ENCODE data around the gene CTDSPL. TPM values are rescaled to one million over a fixed set of nuclear protein-coding genes. Genes with fewer than 3 reads are reported as not detected.
A peak's percentile ranks its signal among the peaks of the same experiment; 100 is the strongest.

The CTDSPL gene
- total and polyA plus RNA-seq, 2 of the 13 experiments (the other 11 are each of a cell fraction or from before 2014, with no cell fraction given) = 26.1 to 142 TPM

- no peak for TF ChIP-seq NRL (CRISPR knock-in tag; IDR thresholded peaks at IDR 0.05; ENCODE audit: borderline replicate concordance)
- TF ChIP-seq HCFC1 (IDR thresholded peaks at IDR 0.05; ENCODE audit: low read depth, low read length) = no peak
- TF ChIP-seq YEATS2 (CRISPR knock-in tag; IDR thresholded peaks at IDR 0.05; ENCODE audit: borderline replicate concordance) = no peak
- no peak for TF ChIP-seq CBX5 (CRISPR knock-in tag; IDR thresholded peaks at IDR 0.05; ENCODE audit: borderline replicate concordance)
- TF ChIP-seq SOX6 (IDR thresholded peaks at IDR 0.05) = no peak
- peak; percentile 81 for TF ChIP-seq SOX6 (CRISPR knock-in tag; IDR thresholded peaks at IDR 0.05)
- TF ChIP-seq MXI1 (IDR thresholded peaks at IDR 0.05; ENCODE audit: borderline replicate concordance, low read depth, low read length) = no peak
- TF ChIP-seq CBX2 (IDR thresholded peaks at IDR 0.05; ENCODE audit: low read depth, low read length) = no peak
- no peak for TF ChIP-seq CBX2 (CRISPR knock-in tag; IDR thresholded peaks at IDR 0.05; ENCODE audit: low read depth)
- TF ChIP-seq STAT5B (CRISPR knock-in tag; IDR thresholded peaks at IDR 0.05) = no peak
- TF ChIP-seq BCL6 (CRISPR knock-in tag; IDR thresholded peaks at IDR 0.05) = 0 out of 2 replicates have a peak, but pooled peaks have one; percentile 19
- no peak for TF ChIP-seq HOXD1 (CRISPR knock-in tag; IDR thresholded peaks at IDR 0.05)
- TF ChIP-seq SNAI1 (CRISPR knock-in tag; IDR thresholded peaks at IDR 0.05; ENCODE audit: borderline replicate concordance) = 0 out of 2 replicates have a peak, but pooled peaks have one; percentile 2
- no peak for TF ChIP-seq AGO1 (IDR thresholded peaks at IDR 0.05; ENCODE audit: low read depth, low read length, poor library complexity, severe bottlenecking)
- TF ChIP-seq ZFAT (CRISPR knock-in tag; conservative IDR thresholded peaks at IDR 0.05) = no peak
- TF ChIP-seq HOXA3 (CRISPR knock-in tag; IDR thresholded peaks at IDR 0.05) = no peak
- TF ChIP-seq AHDC1 (CRISPR knock-in tag; IDR thresholded peaks at IDR 0.05; ENCODE audit: borderline replicate concordance) = no peak
- TF ChIP-seq ZNF264 (CRISPR knock-in tag; IDR thresholded peaks at IDR 0.05) = no peak
- TF ChIP-seq ZBTB2 (CRISPR knock-in tag; IDR thresholded peaks at IDR 0.05; ENCODE audit: low read depth) = no peak
- no peak for TF ChIP-seq ZNF367 (CRISPR knock-in tag; IDR thresholded peaks at IDR 0.05; ENCODE audit: borderline replicate concordance)
- no peak for TF ChIP-seq ZNF276 (CRISPR knock-in tag; IDR thresholded peaks at IDR 0.05; ENCODE audit: low read depth)
- TF ChIP-seq ZNF629 (CRISPR knock-in tag; conservative IDR thresholded peaks at IDR 0.05) = 0 out of 2 replicates have a peak, but pooled peaks have one; percentile 1
Measured at GRCh38 chr3:37935290-37935668, 73.6 kb downstream of the CTDSPL start (continued).

All from HepG2 (cell line).